KMS-11 (cell line): ENCODE results near the gene BACH1.

Source experiments
- H2AFZ ChIP-seq: fragments of 200-600 bp; sonication (generic); 2 replicates; pipeline ENCODE4 v1.6.1; 2016; ENCODE audit warnings: antibody characterized with exemption, mixed run types, low read depth
- H3K27ac ChIP-seq: fragments of 200-600 bp; sonication (generic); 2 replicates; pipeline ENCODE4 v1.6.1; 2016; ENCODE audit warnings: mild to moderate bottlenecking, mixed run types
- H3K27me3 ChIP-seq: fragments of 200-600 bp; sonication (generic); 2 replicates; pipeline ENCODE4 v1.6.1; 2017; ENCODE audit warnings: mild to moderate bottlenecking, low read depth, mixed run types, moderate library complexity; ENCODE audit not compliant: insufficient read depth
- H3K36me3 ChIP-seq: fragments of 200-600 bp; sonication (generic); 2 replicates; pipeline ENCODE4 v1.6.1; 2017; ENCODE audit warnings: mild to moderate bottlenecking, mixed run types; ENCODE audit not compliant: insufficient read depth
- H3K4me1 ChIP-seq: fragments of 200-600 bp; sonication (generic); 2 replicates; pipeline ENCODE4 v1.6.1; 2016; ENCODE audit warnings: mild to moderate bottlenecking, low read depth, mixed run types; ENCODE audit not compliant: poor library complexity, severe bottlenecking
- H3K4me2 ChIP-seq: fragments of 200-600 bp; sonication (generic); 2 replicates; pipeline ENCODE4 v1.7.0; 2016; ENCODE audit warnings: mild to moderate bottlenecking, mixed run types
- H3K4me3 ChIP-seq: fragments of 200-600 bp; sonication (generic); IDR thresholded peaks from 2 replicates; pipeline ENCODE4 v1.6.1; 2017; ENCODE audit warnings: low read depth, low read length, mixed read lengths; ENCODE audit not compliant: insufficient read depth
- H3K79me2 ChIP-seq: fragments of 200-600 bp; sonication (generic); 2 replicates; pipeline ENCODE4 v1.6.1; 2016; ENCODE audit warnings: low read depth, mixed run types; ENCODE audit not compliant: insufficient read depth
- H3K9ac ChIP-seq: fragments of 200-600 bp; sonication (generic); 2 replicates; pipeline ENCODE4 v1.6.1; 2016; ENCODE audit warnings: mild to moderate bottlenecking, mixed run types
- H4K20me1 ChIP-seq: fragments of 200-600 bp; sonication (generic); 2 replicates; pipeline ENCODE4 v1.6.1; 2016; ENCODE audit warnings: mild to moderate bottlenecking, mixed run types; ENCODE audit not compliant: insufficient read depth
- CTCF ChIP-seq: fragments of 200-600 bp; sonication (generic); conservative IDR thresholded peaks from 2 replicates; pipeline ENCODE4 v1.6.1; 2017; ENCODE audit warnings: low read depth, mild to moderate bottlenecking, antibody characterized with exemption, low read length, moderate library complexity, mixed read lengths

BACH1 gene

GRCh38 chr21:29299916-29300806 is 1.4 kb downstream of the BACH1 start:
- Histone ChIP-seq H2AFZ (no peak overlapping the region), H3K4me1 (peaks cover 79% of the 10 kb centered on the region), H3K27ac (peak overlapping the region; percentile 84), H3K79me2 (peaks cover 60% of the 10 kb centered on the region), H4K20me1 (peaks cover 34% of the 10 kb centered on the region), H3K4me3 (no peak overlapping the region), H3K36me3 (no peaks in the 10 kb centered on the region), H3K9ac (peak overlapping the region; percentile 86), H3K27me3 (no peaks in the 10 kb centered on the region), H3K4me2 (peak overlapping the region; percentile 79)
- no peak for TF ChIP-seq CTCF

DNA sequence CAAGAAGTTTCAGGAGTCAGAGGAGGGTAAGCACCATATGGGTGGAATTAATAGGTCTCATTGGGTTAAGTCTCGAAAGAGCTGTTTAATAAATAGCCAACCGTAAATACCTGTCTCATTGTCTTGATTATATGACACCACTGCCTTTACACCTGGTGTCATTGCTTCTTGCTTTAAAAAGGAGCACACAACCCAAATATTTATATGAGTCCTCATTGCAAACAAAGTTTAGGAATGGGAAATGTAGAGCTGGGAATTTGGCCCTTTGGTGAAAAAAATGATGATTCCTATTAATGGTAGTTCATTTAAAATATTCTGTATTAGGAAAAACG is 2.1 kb downstream of the BACH1 start:
- H2AFZ ChIP-seq = no peak overlapping the region
- H3K4me2 ChIP-seq = peak overlapping the region; percentile 79
- H3K4me3 ChIP-seq = no peak overlapping the region
- H3K4me1 ChIP-seq = peaks cover 79% of the 10 kb centered on the region
- peaks cover 36% of the 10 kb centered on the region for H4K20me1 ChIP-seq
- H3K36me3 ChIP-seq = no peaks in the 10 kb centered on the region
- peak overlapping the region; percentile 86; the same call in 1 of the 2 replicates for H3K9ac ChIP-seq
- H3K79me2 ChIP-seq = peaks cover 67% of the 10 kb centered on the region
- H3K27me3 ChIP-seq = no peaks in the 10 kb centered on the region
- no peak for TF ChIP-seq CTCF
- H3K27ac ChIP-seq = peak overlapping the region; percentile 84

GRCh38 chr21:29301691-29302090 is 3.0 kb downstream of the BACH1 start:
- Histone ChIP-seq H3K4me1 (peaks cover 76% of the 10 kb centered on the region), H3K27me3 (no peaks in the 10 kb centered on the region), H3K27ac (peak overlapping the region; percentile 84; the same call in 1 of the 2 replicates), H2AFZ (no peak overlapping the region), H3K4me2 (peak overlapping the region; percentile 79), H3K36me3 (no peaks in the 10 kb centered on the region), H3K79me2 (peaks cover 76% of the 10 kb centered on the region), H4K20me1 (peaks cover 36% of the 10 kb centered on the region), H3K9ac (peak overlapping the region; percentile 86; the same call in 1 of the 2 replicates), H3K4me3 (no peak overlapping the region)
- no peak for TF ChIP-seq CTCF

- no peak for TF ChIP-seq CTCF
- no peak overlapping the region for H3K9ac ChIP-seq
- H3K4me1 ChIP-seq = peaks cover 76% of the 10 kb centered on the region
- no peak overlapping the region for H2AFZ ChIP-seq
- H3K4me2 ChIP-seq = peak overlapping the region; percentile 15; the same call in 1 of the 2 replicates
- H3K4me3 ChIP-seq = no peak overlapping the region
- no peaks in the 10 kb centered on the region for H3K27me3 ChIP-seq
- H4K20me1 ChIP-seq = peaks cover 36% of the 10 kb centered on the region
- H3K27ac ChIP-seq = no peak overlapping the region
- peaks cover 83% of the 10 kb centered on the region for H3K79me2 ChIP-seq
- no peaks in the 10 kb centered on the region for H3K36me3 ChIP-seq
These were observed 3.7 kb downstream of the BACH1 start for GRCh38 chr21:29302359-29302875.
